HEK293 (cell line): ENCODE measurements around the gene SLC25A1.

Source experiments
- CTCF ChIA-PET: fragments of 350-600 bp; formaldehyde crosslinking; extraction: SDS; loops from one replicate; lab custom pipeline; 2021; ENCODE audit warnings: antibody characterized with exemption; lab: Yijun Ruan, JAX
- POLR2A ChIA-PET: fragments of 300-600 bp; formaldehyde crosslinking; extraction: SDS; loops from one replicate; lab custom pipeline; 2020; ENCODE audit warnings: antibody characterized with exemption, inconsistent platforms; lab: Yijun Ruan, JAX
- H3K27ac ChIP-seq: fragments of 200-500 bp; sonication (Bioruptor generic); 2 replicates; pipeline ENCODE4 v1.5.1; 2014; ENCODE audit warnings: low read depth, low read length, control low read depth, inconsistent platforms; ENCODE audit errors: extremely low read depth
- H3K36me3 ChIP-seq, 2 experiments: fragments of 200-500 bp in 1 of 2; sonication (Bioruptor generic) in 1 of 2; 1 replicate in 1 of 2; 2 replicates in 1 of 2; pipeline ENCODE4 v1.5.1; 2014 to 2017; ENCODE audit warnings: inconsistent platforms in 2 of 2, low read length in 2 of 2; ENCODE audit not compliant: control insufficient read depth in 2 of 2, insufficient read depth in 1 of 2
- H3K4me1 ChIP-seq: fragments of 200-500 bp; sonication (Bioruptor generic); 2 replicates; pipeline ENCODE4 v1.5.1; 2014; ENCODE audit warnings: mild to moderate bottlenecking, low read length, inconsistent platforms; ENCODE audit not compliant: control insufficient read depth, insufficient read depth
- H3K4me3 ChIP-seq: 2 replicates; pipeline ENCODE4 v1.5.1; 2011; ENCODE audit warnings: low read depth, mild to moderate bottlenecking, control low read depth, low read length, moderate library complexity
- H3K9me3 ChIP-seq: fragments of 200-500 bp; sonication (Bioruptor generic); 2 replicates; pipeline ENCODE4 v1.5.1; 2014; ENCODE audit warnings: low read depth, low read length, inconsistent platforms; ENCODE audit not compliant: control insufficient read depth, insufficient read depth
- WT1 ChIP-seq: fragments of 450-650 bp; formaldehyde crosslinking; IDR thresholded peaks from 2 replicates; pipeline ENCODE4 v1.5.1; 2016; ENCODE audit warnings: missing biosample characterization, missing genetic modification characterization
- ZBTB20 ChIP-seq: fragments of 450-650 bp; formaldehyde crosslinking; IDR thresholded peaks from 2 replicates; pipeline ENCODE4 v1.5.1; 2016; ENCODE audit warnings: missing biosample characterization, missing genetic modification characterization
- ZNF221 ChIP-seq: fragments of 450-650 bp; formaldehyde crosslinking; IDR thresholded peaks from 2 replicates; pipeline ENCODE4 v1.5.1; 2017; ENCODE audit warnings: missing biosample characterization, missing genetic modification characterization, borderline replicate concordance
- ZNF274 ChIP-seq, 2 experiments: fragments of 200-500 bp in 1 of 2; fragments of 450-650 bp in 1 of 2; sonication (Bioruptor generic) in 1 of 2; formaldehyde crosslinking in 1 of 2; IDR thresholded peaks; 2 replicates each; pipeline versions ENCODE4 v1.5.1 to v1.6.1; 2014 to 2016; ENCODE audit warnings: borderline replicate concordance in 1 of 2, inconsistent platforms in 1 of 2, low read length in 1 of 2, missing biosample characterization in 1 of 2, missing genetic modification characterization in 1 of 2
- ZNF548 ChIP-seq: fragments of 450-650 bp; formaldehyde crosslinking; IDR thresholded peaks from 2 replicates; pipeline ENCODE4 v1.5.1; 2016; ENCODE audit warnings: missing biosample characterization, missing genetic modification characterization
- ZNF623 ChIP-seq: fragments of 450-650 bp; formaldehyde crosslinking; IDR thresholded peaks from 2 replicates; pipeline ENCODE4 v1.5.1; 2016; ENCODE audit warnings: missing biosample characterization, missing genetic modification characterization
- ZNF670 ChIP-seq: fragments of 450-650 bp; formaldehyde crosslinking; IDR thresholded peaks from 2 replicates; pipeline ENCODE4 v1.5.1; 2016; ENCODE audit warnings: missing biosample characterization, missing genetic modification characterization, low read depth
- TF ChIP-seq, protein P1 (sequence below): fragments of 450-650 bp; formaldehyde crosslinking; IDR thresholded peaks from 2 replicates; pipeline ENCODE4 v1.5.1; 2017; ENCODE audit warnings: missing biosample characterization, missing genetic modification characterization
- TF ChIP-seq, protein P2 (sequence below): fragments of 450-650 bp; formaldehyde crosslinking; IDR thresholded peaks from 2 replicates; pipeline ENCODE4 v1.5.1; 2016; ENCODE audit warnings: missing biosample characterization, missing genetic modification characterization, borderline replicate concordance
- TF ChIP-seq, protein P3 (sequence below): fragments of 450-650 bp; formaldehyde crosslinking; conservative IDR thresholded peaks from 2 replicates; pipeline ENCODE4 v1.5.1; 2016; ENCODE audit warnings: low read depth, missing biosample characterization, missing genetic modification characterization
- TF ChIP-seq, protein P4 (sequence below): fragments of 450-650 bp; formaldehyde crosslinking; conservative IDR thresholded peaks from 2 replicates; pipeline ENCODE4 v1.5.1; 2016; ENCODE audit warnings: low read depth, missing biosample characterization, missing genetic modification characterization

Gene SLC25A1

DNA sequence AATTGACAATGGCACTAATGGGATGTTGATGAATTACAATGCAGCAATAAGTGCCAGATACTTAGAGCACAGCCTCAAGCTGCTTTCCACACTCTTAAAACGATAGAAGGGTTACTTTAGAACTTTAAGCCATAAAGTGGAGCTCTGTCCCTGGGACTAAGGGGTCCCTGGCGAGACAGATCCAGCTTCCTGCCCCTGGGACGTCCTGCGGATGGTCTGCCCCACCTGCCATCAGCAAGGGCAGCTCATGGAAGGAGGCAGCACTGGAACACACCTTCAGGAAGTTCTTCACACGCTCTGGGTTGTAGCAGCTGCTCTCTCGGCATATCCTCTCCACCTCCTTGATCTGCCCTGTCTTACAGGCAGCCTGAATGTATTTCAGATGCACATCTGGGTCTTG lies 45.1 kb upstream of the SLC25A1 start (continued):
- no peak for TF ChIP-seq ZNF670
- TF ChIP-seq, protein P1, sequence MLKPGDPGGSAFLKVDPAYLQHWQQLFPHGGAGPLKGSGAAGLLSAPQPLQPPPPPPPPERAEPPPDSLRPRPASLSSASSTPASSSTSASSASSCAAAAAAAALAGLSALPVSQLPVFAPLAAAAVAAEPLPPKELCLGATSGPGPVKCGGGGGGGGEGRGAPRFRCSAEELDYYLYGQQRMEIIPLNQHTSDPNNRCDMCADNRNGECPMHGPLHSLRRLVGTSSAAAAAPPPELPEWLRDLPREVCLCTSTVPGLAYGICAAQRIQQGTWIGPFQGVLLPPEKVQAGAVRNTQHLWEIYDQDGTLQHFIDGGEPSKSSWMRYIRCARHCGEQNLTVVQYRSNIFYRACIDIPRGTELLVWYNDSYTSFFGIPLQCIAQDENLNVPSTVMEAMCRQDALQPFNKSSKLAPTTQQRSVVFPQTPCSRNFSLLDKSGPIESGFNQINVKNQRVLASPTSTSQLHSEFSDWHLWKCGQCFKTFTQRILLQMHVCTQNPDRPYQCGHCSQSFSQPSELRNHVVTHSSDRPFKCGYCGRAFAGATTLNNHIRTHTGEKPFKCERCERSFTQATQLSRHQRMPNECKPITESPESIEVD (tag by site-specific recombination), result no peak

DNA sequence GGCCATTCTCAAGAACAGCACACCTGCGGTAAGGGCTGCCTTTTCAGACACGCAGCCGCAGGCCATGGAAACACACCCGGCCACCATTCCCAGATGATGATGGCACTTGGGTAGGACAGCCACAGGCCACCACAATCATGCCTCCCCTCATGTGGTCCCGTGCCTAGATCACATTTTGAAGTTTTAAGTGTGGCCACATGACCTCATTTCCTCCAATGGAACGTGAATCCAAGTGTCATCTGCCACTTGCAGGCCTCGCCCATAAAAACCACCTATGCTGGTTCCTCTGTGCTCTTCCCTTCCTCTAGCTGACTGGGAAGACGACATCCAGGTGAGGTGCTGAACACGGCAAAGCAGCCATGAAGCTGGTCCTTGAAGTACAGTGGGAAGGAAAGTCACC lies 44.6 kb upstream of the SLC25A1 start:
- H3K4me1 ChIP-seq, result peaks cover 3% of the 10 kb centered on the region; the same call in 1 of the 2 replicates
- no peak overlapping the region for H3K27ac ChIP-seq
- ChIA-PET CTCF (interaction anchor here (0.7 kb wide), 1 partner anchor 110 kb away, joined by 3 read pairs; no protein-coding TSS in a partner anchor), POLR2A (interaction anchor here (0.5 kb wide), 1 partner anchor 39 kb away, joined by 5 read pairs; no protein-coding TSS in a partner anchor)
- H3K36me3 ChIP-seq, result peaks cover 0 to 75% of the 10 kb centered on the region in 2 experiments; a peak in 1 of 3 replicates
- H3K9me3 ChIP-seq, result no peaks in the 10 kb centered on the region
- TF ChIP-seq, protein P2, sequence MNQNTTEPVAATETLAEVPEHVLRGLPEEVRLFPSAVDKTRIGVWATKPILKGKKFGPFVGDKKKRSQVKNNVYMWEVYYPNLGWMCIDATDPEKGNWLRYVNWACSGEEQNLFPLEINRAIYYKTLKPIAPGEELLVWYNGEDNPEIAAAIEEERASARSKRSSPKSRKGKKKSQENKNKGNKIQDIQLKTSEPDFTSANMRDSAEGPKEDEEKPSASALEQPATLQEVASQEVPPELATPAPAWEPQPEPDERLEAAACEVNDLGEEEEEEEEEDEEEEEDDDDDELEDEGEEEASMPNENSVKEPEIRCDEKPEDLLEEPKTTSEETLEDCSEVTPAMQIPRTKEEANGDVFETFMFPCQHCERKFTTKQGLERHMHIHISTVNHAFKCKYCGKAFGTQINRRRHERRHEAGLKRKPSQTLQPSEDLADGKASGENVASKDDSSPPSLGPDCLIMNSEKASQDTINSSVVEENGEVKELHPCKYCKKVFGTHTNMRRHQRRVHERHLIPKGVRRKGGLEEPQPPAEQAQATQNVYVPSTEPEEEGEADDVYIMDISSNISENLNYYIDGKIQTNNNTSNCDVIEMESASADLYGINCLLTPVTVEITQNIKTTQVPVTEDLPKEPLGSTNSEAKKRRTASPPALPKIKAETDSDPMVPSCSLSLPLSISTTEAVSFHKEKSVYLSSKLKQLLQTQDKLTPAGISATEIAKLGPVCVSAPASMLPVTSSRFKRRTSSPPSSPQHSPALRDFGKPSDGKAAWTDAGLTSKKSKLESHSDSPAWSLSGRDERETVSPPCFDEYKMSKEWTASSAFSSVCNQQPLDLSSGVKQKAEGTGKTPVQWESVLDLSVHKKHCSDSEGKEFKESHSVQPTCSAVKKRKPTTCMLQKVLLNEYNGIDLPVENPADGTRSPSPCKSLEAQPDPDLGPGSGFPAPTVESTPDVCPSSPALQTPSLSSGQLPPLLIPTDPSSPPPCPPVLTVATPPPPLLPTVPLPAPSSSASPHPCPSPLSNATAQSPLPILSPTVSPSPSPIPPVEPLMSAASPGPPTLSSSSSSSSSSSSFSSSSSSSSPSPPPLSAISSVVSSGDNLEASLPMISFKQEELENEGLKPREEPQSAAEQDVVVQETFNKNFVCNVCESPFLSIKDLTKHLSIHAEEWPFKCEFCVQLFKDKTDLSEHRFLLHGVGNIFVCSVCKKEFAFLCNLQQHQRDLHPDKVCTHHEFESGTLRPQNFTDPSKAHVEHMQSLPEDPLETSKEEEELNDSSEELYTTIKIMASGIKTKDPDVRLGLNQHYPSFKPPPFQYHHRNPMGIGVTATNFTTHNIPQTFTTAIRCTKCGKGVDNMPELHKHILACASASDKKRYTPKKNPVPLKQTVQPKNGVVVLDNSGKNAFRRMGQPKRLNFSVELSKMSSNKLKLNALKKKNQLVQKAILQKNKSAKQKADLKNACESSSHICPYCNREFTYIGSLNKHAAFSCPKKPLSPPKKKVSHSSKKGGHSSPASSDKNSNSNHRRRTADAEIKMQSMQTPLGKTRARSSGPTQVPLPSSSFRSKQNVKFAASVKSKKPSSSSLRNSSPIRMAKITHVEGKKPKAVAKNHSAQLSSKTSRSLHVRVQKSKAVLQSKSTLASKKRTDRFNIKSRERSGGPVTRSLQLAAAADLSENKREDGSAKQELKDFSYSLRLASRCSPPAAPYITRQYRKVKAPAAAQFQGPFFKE (tag by site-specific recombination), result no peak
- TF ChIP-seq ZNF221 (tag by site-specific recombination) (no peak), ZBTB20 (no peak), WT1 (no peak), ZNF623 (no peak), ZNF274 (IDR thresholded peaks at IDR 0.05; ENCODE audit: low read length) (no peak), ZNF274 (tag by site-specific recombination; IDR thresholded peaks at IDR 0.05; ENCODE audit: borderline replicate concordance) (no peak)
- TF ChIP-seq, protein P3, sequence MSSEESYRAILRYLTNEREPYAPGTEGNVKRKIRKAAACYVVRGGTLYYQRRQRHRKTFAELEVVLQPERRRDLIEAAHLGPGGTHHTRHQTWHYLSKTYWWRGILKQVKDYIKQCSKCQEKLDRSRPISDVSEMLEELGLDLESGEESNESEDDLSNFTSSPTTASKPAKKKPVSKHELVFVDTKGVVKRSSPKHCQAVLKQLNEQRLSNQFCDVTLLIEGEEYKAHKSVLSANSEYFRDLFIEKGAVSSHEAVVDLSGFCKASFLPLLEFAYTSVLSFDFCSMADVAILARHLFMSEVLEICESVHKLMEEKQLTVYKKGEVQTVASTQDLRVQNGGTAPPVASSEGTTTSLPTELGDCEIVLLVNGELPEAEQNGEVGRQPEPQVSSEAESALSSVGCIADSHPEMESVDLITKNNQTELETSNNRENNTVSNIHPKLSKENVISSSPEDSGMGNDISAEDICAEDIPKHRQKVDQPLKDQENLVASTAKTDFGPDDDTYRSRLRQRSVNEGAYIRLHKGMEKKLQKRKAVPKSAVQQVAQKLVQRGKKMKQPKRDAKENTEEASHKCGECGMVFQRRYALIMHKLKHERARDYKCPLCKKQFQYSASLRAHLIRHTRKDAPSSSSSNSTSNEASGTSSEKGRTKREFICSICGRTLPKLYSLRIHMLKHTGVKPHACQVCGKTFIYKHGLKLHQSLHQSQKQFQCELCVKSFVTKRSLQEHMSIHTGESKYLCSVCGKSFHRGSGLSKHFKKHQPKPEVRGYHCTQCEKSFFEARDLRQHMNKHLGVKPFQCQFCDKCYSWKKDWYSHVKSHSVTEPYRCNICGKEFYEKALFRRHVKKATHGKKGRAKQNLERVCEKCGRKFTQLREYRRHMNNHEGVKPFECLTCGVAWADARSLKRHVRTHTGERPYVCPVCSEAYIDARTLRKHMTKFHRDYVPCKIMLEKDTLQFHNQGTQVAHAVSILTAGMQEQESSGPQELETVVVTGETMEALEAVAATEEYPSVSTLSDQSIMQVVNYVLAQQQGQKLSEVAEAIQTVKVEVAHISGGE (tag by site-specific recombination), result no peak
- no peak overlapping the region for H3K4me3 ChIP-seq

DNA sequence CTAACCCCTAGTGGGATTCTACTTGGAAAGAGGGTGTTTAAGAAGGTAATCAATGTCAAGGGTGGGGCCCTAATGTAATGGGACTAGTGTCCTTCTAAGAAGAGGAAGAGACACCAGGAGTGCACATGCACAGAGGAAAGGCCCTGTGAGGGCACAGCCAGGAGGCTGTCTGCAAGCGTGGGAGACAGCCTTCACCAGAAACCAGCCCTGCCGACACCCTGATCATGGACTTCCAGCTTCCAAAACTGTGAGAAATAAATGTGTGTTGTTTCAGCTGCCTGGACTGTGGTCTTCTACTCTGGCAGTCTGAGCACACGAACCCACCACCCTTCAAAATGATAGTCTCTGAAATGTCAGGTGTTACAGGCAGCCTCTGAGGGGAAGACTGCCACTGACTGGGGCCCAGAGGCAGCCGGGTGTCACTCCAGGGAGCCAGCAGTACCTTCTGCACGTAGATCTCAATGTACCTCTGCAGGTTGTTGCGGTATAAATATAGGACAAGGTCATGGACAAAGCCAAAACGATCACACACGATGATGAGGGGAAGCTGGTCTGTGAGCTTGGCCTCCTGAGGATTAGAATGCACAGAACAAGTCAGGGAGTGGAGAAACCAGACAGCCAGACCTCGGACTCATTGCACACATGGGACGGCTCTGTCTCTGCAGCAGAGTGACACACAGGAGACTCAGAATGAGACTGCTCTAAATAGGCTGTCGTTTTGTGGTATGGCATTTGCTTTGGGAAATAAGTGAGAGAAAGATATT lies 43.9 kb upstream of the SLC25A1 start:
- Histone ChIP-seq H3K4me1 (peaks cover 4% of the 10 kb centered on the region; the same call in 1 of the 2 replicates), H3K9me3 (no peaks in the 10 kb centered on the region), H3K36me3 (peaks cover 0 to 71% of the 10 kb centered on the region in 2 experiments; a peak in 1 of 3 replicates), H3K4me3 (no peak overlapping the region), H3K27ac (no peak overlapping the region)
- ChIA-PET POLR2A (interaction anchor here (0.5 kb wide), 1 partner anchor 40 kb away, joined by 5 read pairs; no protein-coding TSS in a partner anchor), CTCF (no interaction called here)
- TF ChIP-seq, protein P4, sequence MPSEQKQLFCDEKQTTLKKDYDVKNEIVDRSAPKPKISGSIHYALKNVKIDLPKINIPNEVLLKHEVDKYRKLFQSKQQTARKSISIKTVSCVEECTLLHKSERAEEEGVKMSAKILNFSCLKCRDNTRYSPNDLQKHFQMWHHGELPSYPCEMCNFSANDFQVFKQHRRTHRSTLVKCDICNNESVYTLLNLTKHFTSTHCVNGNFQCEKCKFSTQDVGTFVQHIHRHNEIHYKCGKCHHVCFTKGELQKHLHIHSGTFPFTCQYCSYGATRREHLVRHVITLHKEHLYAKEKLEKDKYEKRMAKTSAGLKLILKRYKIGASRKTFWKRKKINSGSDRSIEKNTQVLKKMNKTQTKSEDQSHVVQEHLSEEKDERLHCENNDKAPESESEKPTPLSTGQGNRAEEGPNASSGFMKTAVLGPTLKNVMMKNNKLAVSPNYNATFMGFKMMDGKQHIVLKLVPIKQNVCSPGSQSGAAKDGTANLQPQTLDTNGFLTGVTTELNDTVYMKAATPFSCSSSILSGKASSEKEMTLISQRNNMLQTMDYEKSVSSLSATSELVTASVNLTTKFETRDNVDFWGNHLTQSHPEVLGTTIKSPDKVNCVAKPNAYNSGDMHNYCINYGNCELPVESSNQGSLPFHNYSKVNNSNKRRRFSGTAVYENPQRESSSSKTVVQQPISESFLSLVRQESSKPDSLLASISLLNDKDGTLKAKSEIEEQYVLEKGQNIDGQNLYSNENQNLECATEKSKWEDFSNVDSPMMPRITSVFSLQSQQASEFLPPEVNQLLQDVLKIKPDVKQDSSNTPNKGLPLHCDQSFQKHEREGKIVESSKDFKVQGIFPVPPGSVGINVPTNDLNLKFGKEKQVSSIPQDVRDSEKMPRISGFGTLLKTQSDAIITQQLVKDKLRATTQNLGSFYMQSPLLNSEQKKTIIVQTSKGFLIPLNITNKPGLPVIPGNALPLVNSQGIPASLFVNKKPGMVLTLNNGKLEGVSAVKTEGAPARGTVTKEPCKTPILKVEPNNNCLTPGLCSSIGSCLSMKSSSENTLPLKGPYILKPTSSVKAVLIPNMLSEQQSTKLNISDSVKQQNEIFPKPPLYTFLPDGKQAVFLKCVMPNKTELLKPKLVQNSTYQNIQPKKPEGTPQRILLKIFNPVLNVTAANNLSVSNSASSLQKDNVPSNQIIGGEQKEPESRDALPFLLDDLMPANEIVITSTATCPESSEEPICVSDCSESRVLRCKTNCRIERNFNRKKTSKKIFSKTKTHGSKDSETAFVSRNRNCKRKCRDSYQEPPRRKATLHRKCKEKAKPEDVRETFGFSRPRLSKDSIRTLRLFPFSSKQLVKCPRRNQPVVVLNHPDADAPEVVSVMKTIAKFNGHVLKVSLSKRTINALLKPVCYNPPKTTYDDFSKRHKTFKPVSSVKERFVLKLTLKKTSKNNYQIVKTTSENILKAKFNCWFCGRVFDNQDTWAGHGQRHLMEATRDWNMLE (tag by site-specific recombination), result no peak
- peak; percentile 95 for TF ChIP-seq ZNF548 (tag by site-specific recombination)
